Panc1 (cell line): ENCODE results near the gene GRIP1. TPM values are rescaled to one million over a fixed set of nuclear protein-coding genes. Genes with fewer than 3 reads are reported as not detected.

Source experiments
- ATAC-seq: fragments of 200-7000 bp; cut with Tn5 transposase; 2 replicates; pipeline ENCODE4 v1.9.1; 2020; ENCODE audit warnings: mild to moderate bottlenecking, moderate library complexity
- BruUV-seq: library from RNA; stranded (reverse); fragments of 400-500 nt; replicated peaks from 2 replicates; lab custom pipeline; 2021; lab: Mats Ljungman, UMichigan
- CTCF ChIA-PET: fragments of 300-600 bp; sonication (Branson Sonifier 250); formaldehyde crosslinking; loops from one replicate; lab custom pipeline; 2022; ENCODE audit warnings: antibody characterized with exemption; lab: Charles Lee
- POLR2A ChIA-PET: fragments of 300-600 bp; sonication (Branson Sonifier 250); formaldehyde crosslinking; loops from one replicate; lab custom pipeline; 2022; ENCODE audit warnings: antibody characterized with exemption; lab: Charles Lee
- DNase-seq: peaks from one replicate; pipeline ENCODE4 v3.0.0-alpha.2; 2010; ENCODE audit warnings: low read depth, low spot score
- H3K27ac ChIP-seq: 2 replicates; pipeline ENCODE4 v1.5.1; 2011; ENCODE audit warnings: mild to moderate bottlenecking, low read length, inconsistent platforms
- H3K27me3 ChIP-seq: fragments of 200-500 bp; sonication (Bioruptor generic); 2 replicates; pipeline ENCODE4 v1.6.0; 2014; ENCODE audit warnings: low read length, inconsistent platforms; ENCODE audit not compliant: control insufficient read depth, insufficient read depth
- H3K36me3 ChIP-seq: fragments of 200-500 bp; sonication (Bioruptor generic); 2 replicates; pipeline ENCODE4 v1.5.1; 2014; ENCODE audit warnings: inconsistent platforms, mild to moderate bottlenecking, low read length, moderate library complexity; ENCODE audit not compliant: control insufficient read depth, insufficient read depth
- H3K4me1 ChIP-seq: 2 replicates; pipeline ENCODE4 v1.5.1; 2011; ENCODE audit warnings: inconsistent platforms, mild to moderate bottlenecking, low read length, moderate library complexity; ENCODE audit not compliant: control insufficient read depth, insufficient read depth
- H3K4me3 ChIP-seq, 2 experiments: 2 replicates each; pipeline ENCODE4 v1.5.1; 2011 to 2012; ENCODE audit warnings: low read depth in 2 of 2, low read length in 2 of 2, mild to moderate bottlenecking in 2 of 2, inconsistent platforms in 1 of 2, moderate library complexity in 1 of 2
- H3K9me3 ChIP-seq: fragments of 200-500 bp; sonication (Bioruptor generic); 2 replicates; pipeline ENCODE4 v1.5.1; 2014; ENCODE audit warnings: low read depth, mild to moderate bottlenecking, inconsistent platforms, low read length, moderate library complexity; ENCODE audit not compliant: control insufficient read depth, insufficient read depth
- POLR2AphosphoS5 ChIP-seq: IDR thresholded peaks from 2 replicates; pipeline ENCODE4 v1.6.1; 2012; ENCODE audit warnings: mild to moderate bottlenecking, low read depth, low read length, moderate library complexity
- SIN3A ChIP-seq: IDR thresholded peaks from 2 replicates; pipeline ENCODE4 v1.6.1; 2012; ENCODE audit warnings: low read depth, mild to moderate bottlenecking, low read length, moderate library complexity, borderline replicate concordance; ENCODE audit not compliant: insufficient read depth
- TCF7L2 ChIP-seq: IDR thresholded peaks from 2 replicates; pipeline ENCODE4 v1.6.1; 2011; ENCODE audit warnings: mild to moderate bottlenecking, low read depth, low read length, inconsistent platforms
- in situ Hi-C: cut with HindIII; loops from 2 replicates; pipeline ENCODE4 v1.10.0; 2016; ENCODE audit warnings: low sequenced_read_pairs, low pct_unique_long_range_greater_than_20kb
- intact Hi-C: fragments of 100-400 bp; cut with micrococcal nuclease; formaldehyde crosslinking; loops from one replicate; pipeline ENCODE4 v1.10.0; 2022; ENCODE audit not compliant: unreplicated experiment
- total RNA-seq: library from RNA; stranded (reverse); gene quantifications from one replicate; pipeline ENCODE4 v1.2.1, GENCODE V29; 2021; ENCODE audit not compliant: unreplicated experiment
- TF ChIP-seq, protein P1 (sequence below), 2 experiments: IDR thresholded peaks; 2 replicates each; pipeline ENCODE4 v1.6.1; 2011 to 2012; ENCODE audit warnings: low read depth in 2 of 2, control low read depth in 1 of 2, low read length in 1 of 2, mild to moderate bottlenecking in 1 of 2, moderate library complexity in 1 of 2; ENCODE audit not compliant: insufficient read depth in 1 of 2
- TF ChIP-seq, protein P2 (sequence below): fragments of 450-650 bp; IDR thresholded peaks from 2 replicates; pipeline ENCODE4 v1.5.1; 2017; ENCODE audit warnings: mild to moderate bottlenecking

Gene GRIP1
- total RNA-seq, 1 experiment from 2014 or later: 9.2 TPM

DNA sequence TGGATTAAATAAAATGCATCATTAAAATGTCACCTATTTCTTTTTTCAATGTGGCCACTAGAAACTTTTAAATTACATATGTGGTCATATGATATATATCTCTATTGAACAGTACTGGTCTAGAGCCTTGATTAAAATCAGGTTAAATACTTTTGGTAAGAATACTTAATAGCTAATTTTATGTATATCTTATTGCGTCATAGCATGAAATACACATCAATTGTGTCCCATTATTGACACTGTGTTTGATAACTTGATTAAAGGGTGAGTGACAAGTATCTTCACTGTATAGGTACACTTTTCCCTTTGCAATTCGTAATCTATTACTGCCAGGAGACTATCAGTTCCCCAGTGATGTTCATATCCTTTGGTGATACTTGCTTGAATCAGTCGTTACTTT is 381.0 kb downstream of the GRIP1 start:
- no peaks in the 10 kb centered on the region for H3K9me3 ChIP-seq
- ChIA-PET CTCF (no interaction called here), POLR2A (no interaction called here)
- no peaks in the 10 kb centered on the region; the same call in 1 of the 2 replicates for H3K36me3 ChIP-seq
- H3K4me1 ChIP-seq: no peaks in the 10 kb centered on the region
- TF ChIP-seq TCF7L2 (no peak), POLR2AphosphoS5 (no peak), SIN3A (no peak)
- TF ChIP-seq, protein P1, sequence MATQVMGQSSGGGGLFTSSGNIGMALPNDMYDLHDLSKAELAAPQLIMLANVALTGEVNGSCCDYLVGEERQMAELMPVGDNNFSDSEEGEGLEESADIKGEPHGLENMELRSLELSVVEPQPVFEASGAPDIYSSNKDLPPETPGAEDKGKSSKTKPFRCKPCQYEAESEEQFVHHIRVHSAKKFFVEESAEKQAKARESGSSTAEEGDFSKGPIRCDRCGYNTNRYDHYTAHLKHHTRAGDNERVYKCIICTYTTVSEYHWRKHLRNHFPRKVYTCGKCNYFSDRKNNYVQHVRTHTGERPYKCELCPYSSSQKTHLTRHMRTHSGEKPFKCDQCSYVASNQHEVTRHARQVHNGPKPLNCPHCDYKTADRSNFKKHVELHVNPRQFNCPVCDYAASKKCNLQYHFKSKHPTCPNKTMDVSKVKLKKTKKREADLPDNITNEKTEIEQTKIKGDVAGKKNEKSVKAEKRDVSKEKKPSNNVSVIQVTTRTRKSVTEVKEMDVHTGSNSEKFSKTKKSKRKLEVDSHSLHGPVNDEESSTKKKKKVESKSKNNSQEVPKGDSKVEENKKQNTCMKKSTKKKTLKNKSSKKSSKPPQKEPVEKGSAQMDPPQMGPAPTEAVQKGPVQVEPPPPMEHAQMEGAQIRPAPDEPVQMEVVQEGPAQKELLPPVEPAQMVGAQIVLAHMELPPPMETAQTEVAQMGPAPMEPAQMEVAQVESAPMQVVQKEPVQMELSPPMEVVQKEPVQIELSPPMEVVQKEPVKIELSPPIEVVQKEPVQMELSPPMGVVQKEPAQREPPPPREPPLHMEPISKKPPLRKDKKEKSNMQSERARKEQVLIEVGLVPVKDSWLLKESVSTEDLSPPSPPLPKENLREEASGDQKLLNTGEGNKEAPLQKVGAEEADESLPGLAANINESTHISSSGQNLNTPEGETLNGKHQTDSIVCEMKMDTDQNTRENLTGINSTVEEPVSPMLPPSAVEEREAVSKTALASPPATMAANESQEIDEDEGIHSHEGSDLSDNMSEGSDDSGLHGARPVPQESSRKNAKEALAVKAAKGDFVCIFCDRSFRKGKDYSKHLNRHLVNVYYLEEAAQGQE (IDR thresholded peaks at IDR 0.05; ENCODE audit: insufficient read depth in 1 of 2, low read depth in 2 of 2, low read length in 1 of 2): no peak
- TF ChIP-seq, protein P2, sequence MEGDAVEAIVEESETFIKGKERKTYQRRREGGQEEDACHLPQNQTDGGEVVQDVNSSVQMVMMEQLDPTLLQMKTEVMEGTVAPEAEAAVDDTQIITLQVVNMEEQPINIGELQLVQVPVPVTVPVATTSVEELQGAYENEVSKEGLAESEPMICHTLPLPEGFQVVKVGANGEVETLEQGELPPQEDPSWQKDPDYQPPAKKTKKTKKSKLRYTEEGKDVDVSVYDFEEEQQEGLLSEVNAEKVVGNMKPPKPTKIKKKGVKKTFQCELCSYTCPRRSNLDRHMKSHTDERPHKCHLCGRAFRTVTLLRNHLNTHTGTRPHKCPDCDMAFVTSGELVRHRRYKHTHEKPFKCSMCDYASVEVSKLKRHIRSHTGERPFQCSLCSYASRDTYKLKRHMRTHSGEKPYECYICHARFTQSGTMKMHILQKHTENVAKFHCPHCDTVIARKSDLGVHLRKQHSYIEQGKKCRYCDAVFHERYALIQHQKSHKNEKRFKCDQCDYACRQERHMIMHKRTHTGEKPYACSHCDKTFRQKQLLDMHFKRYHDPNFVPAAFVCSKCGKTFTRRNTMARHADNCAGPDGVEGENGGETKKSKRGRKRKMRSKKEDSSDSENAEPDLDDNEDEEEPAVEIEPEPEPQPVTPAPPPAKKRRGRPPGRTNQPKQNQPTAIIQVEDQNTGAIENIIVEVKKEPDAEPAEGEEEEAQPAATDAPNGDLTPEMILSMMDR: no peak
- H3K27ac ChIP-seq: no peak overlapping the region
- DNase-seq (no peak), ATAC-seq (no peak)
- in situ Hi-C loops (no loop called here), intact Hi-C loops (no loop called here)
- BruUV-seq: no TSS peak
- no peak overlapping the region for H3K4me3 ChIP-seq
- peaks cover 7% of the 10 kb centered on the region; the same call in 1 of the 2 replicates for H3K27me3 ChIP-seq
